Measurements from ENCODE around the gene TUBA4A. TPM values are rescaled to one million over a fixed set of nuclear protein-coding genes. Genes with fewer than 3 reads are reported as not detected.
A peak's percentile ranks its signal among the peaks of the same experiment; 100 is the strongest.

TUBA4A gene
- total RNA-seq, 1 experiment from 2014 or later: 40.8 TPM

GRCh38 chr2:219218217-219218731 is 35.4 kb downstream of the TUBA4A start (continued):
- TF ChIP-seq GTF2I (CRISPR knock-in tag; conservative IDR thresholded peaks at IDR 0.05) (no peak), ZNF281 (CRISPR knock-in tag; IDR thresholded peaks at IDR 0.05) (no peak; the same call in 1 of the 2 replicates), ZNF423 (CRISPR knock-in tag; IDR thresholded peaks at IDR 0.05) (no peak), CREB1 (CRISPR knock-in tag; IDR thresholded peaks at IDR 0.05) (no peak), MXD4 (CRISPR knock-in tag; IDR thresholded peaks at IDR 0.05; ENCODE audit: borderline replicate concordance) (no peak), ZSCAN18 (CRISPR knock-in tag; IDR thresholded peaks at IDR 0.05) (no peak), E2F5 (CRISPR knock-in tag; IDR thresholded peaks at IDR 0.05) (no peak), E2F1 (CRISPR knock-in tag; IDR thresholded peaks at IDR 0.05) (no peak), USF2 (CRISPR knock-in tag; IDR thresholded peaks at IDR 0.05) (no peak), CBFB (CRISPR knock-in tag; IDR thresholded peaks at IDR 0.05; ENCODE audit: low read depth) (no peak), ZNF138 (CRISPR knock-in tag; conservative IDR thresholded peaks at IDR 0.05) (no peak), RORB (CRISPR knock-in tag; IDR thresholded peaks at IDR 0.05) (no peak), FOXP4 (CRISPR knock-in tag; IDR thresholded peaks at IDR 0.05) (no peak; the same call in 1 of the 2 replicates), JAZF1 (CRISPR knock-in tag; IDR thresholded peaks at IDR 0.05) (no peak)

- Mint-ChIP-seq H3K36me3 (peaks cover 41% of the 10 kb centered on the region), H3K9me3 (no peaks in the 10 kb centered on the region), H3K4me1 (peaks cover 25% of the 10 kb centered on the region), H3K27me3 (ENCODE audit: low read depth) (no peaks in the 10 kb centered on the region), H3K4me3 (peak overlapping the region; percentile 51), H3K27ac (peak overlapping the region; percentile 79)
- ChIA-PET POLR2A (interaction anchor here (0.7 kb wide), 1 partner anchor 78 kb away, joined by 3 read pairs; no protein-coding TSS in a partner anchor), CTCF (interaction anchor here (0.5 to 1.4 kb wide), 5 partner anchors 79 to 313 kb away, joined by 3 to 4 read pairs (median 3); no protein-coding TSS in a partner anchor)
- no peak for DNase-seq (ENCODE audit: low spot score)
- TF ChIP-seq MXD4 (CRISPR knock-in tag; IDR thresholded peaks at IDR 0.05; ENCODE audit: borderline replicate concordance) (no peak), MYBL2 (CRISPR knock-in tag; IDR thresholded peaks at IDR 0.05) (no peak), NFE2L1 (CRISPR knock-in tag; IDR thresholded peaks at IDR 0.05) (no peak), NFYB (CRISPR knock-in tag; conservative IDR thresholded peaks at IDR 0.05; ENCODE audit: low read depth) (no peak), NR2C2 (CRISPR knock-in tag; IDR thresholded peaks at IDR 0.05) (no peak), CREM (CRISPR knock-in tag; IDR thresholded peaks at IDR 0.05) (no peak)
- no peak for ATAC-seq
Measured at GRCh38 chr2:219216535-219216915, 37.2 kb downstream of the TUBA4A start.

Data from WTC11 (cell line).